Stimulated activated naive CD8-positive, alpha-beta T cell treated with anti-CD3 and anti-CD28 coated beads, Interleukin-15, Interleukin-2, amounts not matched to agents 100 ng/mL and 50 ng/mL, for 24 hours (primary cell): ENCODE data around the gene CEP89.
"Not testable (repeated sequence)": the region's sequence is repeated elsewhere in the genome, so short reads cannot be mapped to it uniquely, and the experiment has no call there.

Experiments
- H3K27ac Mint-ChIP-seq: one replicate; pipeline ENCODE4 v1.8.0; 2021; ENCODE audit warnings: mild to moderate bottlenecking, mixed read lengths
- H3K27me3 Mint-ChIP-seq: one replicate; pipeline ENCODE4 v1.8.0; 2021; ENCODE audit warnings: mixed read lengths
- H3K36me3 Mint-ChIP-seq: one replicate; pipeline ENCODE4 v1.8.0; 2021; ENCODE audit warnings: low read depth, mixed read lengths
- H3K4me1 Mint-ChIP-seq: one replicate; pipeline ENCODE4 v1.8.0; 2021; ENCODE audit warnings: low read depth, mixed read lengths
- H3K4me3 Mint-ChIP-seq: one replicate; pipeline ENCODE4 v1.8.0; 2021; ENCODE audit warnings: mild to moderate bottlenecking, mixed read lengths
- H3K9me3 Mint-ChIP-seq: one replicate; pipeline ENCODE4 v1.8.0; 2021; ENCODE audit warnings: mixed read lengths

CEP89 gene

GRCh38 chr19:32862741-32863140 lies 109.0 kb downstream of the CEP89 start:
- H3K36me3 Mint-ChIP-seq = no peaks in the 10 kb centered on the region
- H3K27ac Mint-ChIP-seq = no peak overlapping the region
- H3K27me3 Mint-ChIP-seq = no peaks in the 10 kb centered on the region
- H3K4me1 Mint-ChIP-seq = no peaks in the 10 kb centered on the region
- H3K4me3 Mint-ChIP-seq = no peak overlapping the region
- H3K9me3 Mint-ChIP-seq = no peaks in the 10 kb centered on the region

- no peaks in the 10 kb centered on the region for H3K27me3 Mint-ChIP-seq
- H3K4me3 Mint-ChIP-seq = no peak overlapping the region
- no peaks in the 10 kb centered on the region for H3K36me3 Mint-ChIP-seq
- no peaks in the 10 kb centered on the region for H3K9me3 Mint-ChIP-seq
- H3K27ac Mint-ChIP-seq = no peak overlapping the region
- H3K4me1 Mint-ChIP-seq = no peaks in the 10 kb centered on the region
Observed at GRCh38 chr19:32862173-32862572, 109.6 kb downstream of the CEP89 start.

- Mint-ChIP-seq H3K4me1 (no peaks in the 10 kb centered on the region), H3K27ac (no peak overlapping the region), H3K27me3 (no peaks in the 10 kb centered on the region), H3K4me3 (no peak overlapping the region), H3K9me3 (no peaks in the 10 kb centered on the region), H3K36me3 (no peaks in the 10 kb centered on the region)
Observed at GRCh38 chr19:32861596-32861995, 110.2 kb downstream of the CEP89 start.

- no peak overlapping the region for H3K4me3 Mint-ChIP-seq
- no peaks in the 10 kb centered on the region for H3K4me1 Mint-ChIP-seq
- H3K9me3 Mint-ChIP-seq = no peaks in the 10 kb centered on the region
- no peaks in the 10 kb centered on the region for H3K36me3 Mint-ChIP-seq
- no peaks in the 10 kb centered on the region for H3K27me3 Mint-ChIP-seq
- no peak overlapping the region for H3K27ac Mint-ChIP-seq
Observed at GRCh38 chr19:32859591-32859990, 112.2 kb downstream of the CEP89 start.

GRCh38 chr19:32858559-32858958 lies 113.2 kb downstream of the CEP89 start:
- H3K27me3 Mint-ChIP-seq = no peaks in the 10 kb centered on the region
- no peaks in the 10 kb centered on the region for H3K9me3 Mint-ChIP-seq
- no peaks in the 10 kb centered on the region for H3K4me1 Mint-ChIP-seq
- no peak overlapping the region for H3K4me3 Mint-ChIP-seq
- H3K36me3 Mint-ChIP-seq = no peaks in the 10 kb centered on the region
- H3K27ac Mint-ChIP-seq = no peak overlapping the region

GRCh38 chr19:32858155-32858554 lies 113.6 kb downstream of the CEP89 start:
- no peaks in the 10 kb centered on the region for H3K27me3 Mint-ChIP-seq

GRCh38 chr19:32857584-32857983 lies 114.2 kb downstream of the CEP89 start:
- no peak overlapping the region for H3K4me3 Mint-ChIP-seq
- no peaks in the 10 kb centered on the region for H3K27me3 Mint-ChIP-seq
- no peaks in the 10 kb centered on the region for H3K4me1 Mint-ChIP-seq
- H3K27ac Mint-ChIP-seq = no peak overlapping the region
- no peaks in the 10 kb centered on the region for H3K36me3 Mint-ChIP-seq
- H3K9me3 Mint-ChIP-seq = no peaks in the 10 kb centered on the region

More at GRCh38 chr19:32858155-32858554, 113.6 kb downstream of the CEP89 start:
- Mint-ChIP-seq H3K36me3 (no peaks in the 10 kb centered on the region), H3K9me3 (no peaks in the 10 kb centered on the region), H3K4me3 (no peak overlapping the region), H3K4me1 (no peaks in the 10 kb centered on the region), H3K27ac (no peak overlapping the region)

- not testable (repeated sequence) for H3K4me3 Mint-ChIP-seq, H3K4me1 Mint-ChIP-seq, H3K36me3 Mint-ChIP-seq, H3K27ac Mint-ChIP-seq, H3K27me3 Mint-ChIP-seq, H3K9me3 Mint-ChIP-seq
Observed at GRCh38 chr19:32856818-32857217, 114.9 kb downstream of the CEP89 start.

GRCh38 chr19:32852216-32852615 lies 119.5 kb downstream of the CEP89 start:
- Mint-ChIP-seq H3K27me3 (no peaks in the 10 kb centered on the region), H3K4me3 (no peak overlapping the region), H3K4me1 (no peaks in the 10 kb centered on the region), H3K9me3 (no peaks in the 10 kb centered on the region), H3K27ac (no peak overlapping the region), H3K36me3 (no peaks in the 10 kb centered on the region)

- H3K9me3 Mint-ChIP-seq, H3K4me1 Mint-ChIP-seq, H3K4me3 Mint-ChIP-seq, H3K36me3 Mint-ChIP-seq, H3K27ac Mint-ChIP-seq, H3K27me3 Mint-ChIP-seq: not testable (repeated sequence)
Observed at GRCh38 chr19:32848035-32848434, 123.7 kb downstream of the CEP89 start.

- Mint-ChIP-seq H3K4me3 (no peak overlapping the region), H3K9me3 (peaks cover 17% of the 10 kb centered on the region), H3K4me1 (no peaks in the 10 kb centered on the region), H3K36me3 (peaks cover 14% of the 10 kb centered on the region), H3K27ac (no peak overlapping the region), H3K27me3 (no peaks in the 10 kb centered on the region)
Observed at GRCh38 chr19:32843716-32844245, 128.0 kb downstream of the CEP89 start.

- Mint-ChIP-seq H3K4me1 (peaks cover 5% of the 10 kb centered on the region), H3K4me3 (no peak overlapping the region), H3K36me3 (peaks cover 14% of the 10 kb centered on the region), H3K27me3 (no peaks in the 10 kb centered on the region), H3K27ac (no peak overlapping the region), H3K9me3 (peaks cover 17% of the 10 kb centered on the region)
Observed at GRCh38 chr19:32842061-32842460, 129.7 kb downstream of the CEP89 start.

GRCh38 chr19:32837531-32837930 lies 134.2 kb downstream of the CEP89 start:
- H3K4me1 Mint-ChIP-seq = peaks cover 5% of the 10 kb centered on the region
- H3K36me3 Mint-ChIP-seq = peaks cover 14% of the 10 kb centered on the region
- H3K4me3 Mint-ChIP-seq = no peak overlapping the region
- H3K27me3 Mint-ChIP-seq = no peaks in the 10 kb centered on the region
- peaks cover 17% of the 10 kb centered on the region for H3K9me3 Mint-ChIP-seq
- H3K27ac Mint-ChIP-seq = no peak overlapping the region

- not testable (repeated sequence) for H3K4me1 Mint-ChIP-seq, H3K4me3 Mint-ChIP-seq, H3K27me3 Mint-ChIP-seq, H3K36me3 Mint-ChIP-seq, H3K9me3 Mint-ChIP-seq, H3K27ac Mint-ChIP-seq
Observed at GRCh38 chr19:32833388-32833787, 138.4 kb downstream of the CEP89 start.

GRCh38 chr19:32832825-32833224 lies 138.9 kb downstream of the CEP89 start:
- H3K36me3 Mint-ChIP-seq, H3K9me3 Mint-ChIP-seq, H3K4me3 Mint-ChIP-seq, H3K27ac Mint-ChIP-seq, H3K4me1 Mint-ChIP-seq, H3K27me3 Mint-ChIP-seq: not testable (repeated sequence)

- not testable (repeated sequence) for H3K4me1 Mint-ChIP-seq
Observed at GRCh38 chr19:32832094-32832493, 139.7 kb downstream of the CEP89 start.

More at GRCh38 chr19:32832094-32832493, 139.7 kb downstream of the CEP89 start:
- not testable (repeated sequence) for H3K27me3 Mint-ChIP-seq, H3K36me3 Mint-ChIP-seq, H3K4me3 Mint-ChIP-seq, H3K9me3 Mint-ChIP-seq, H3K27ac Mint-ChIP-seq
